Measurements from ENCODE around the gene ENPP1. TPM values are rescaled to one million over a fixed set of nuclear protein-coding genes. Genes with fewer than 3 reads are reported as not detected.

ENPP1 gene
- total RNA-seq, 2 experiments from 2014 or later = 0.34 TPM; not detected in 1

DNA sequence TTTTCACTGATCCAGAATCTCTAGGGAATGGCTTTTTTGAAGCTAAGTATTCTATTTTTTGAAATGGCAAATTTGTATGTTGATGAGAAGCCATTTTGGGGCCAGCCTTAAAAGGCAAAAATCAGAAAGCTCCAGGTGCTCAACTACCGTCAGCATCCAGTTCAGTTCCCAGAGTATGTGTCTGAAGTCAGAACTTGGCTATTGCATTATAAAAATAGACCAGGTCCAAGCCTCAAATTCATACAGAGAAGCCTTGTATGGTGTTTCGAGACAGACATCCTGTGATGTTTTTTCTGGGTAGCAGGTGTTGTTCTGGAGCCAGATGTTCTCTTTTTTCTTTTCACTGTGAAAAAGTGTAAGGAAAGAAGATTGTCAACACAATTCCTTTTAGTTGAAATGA is 75.2 kb downstream of the ENPP1 start:
- Histone ChIP-seq H2AFZ (ENCODE audit: low read length) (no peak overlapping the region), H3K36me3 (ENCODE audit: insufficient read depth, low read length) (no peaks in the 10 kb centered on the region), H3K4me2 (ENCODE audit: low read length) (no peak overlapping the region), H3K9me2 (ENCODE audit: insufficient read depth, low read length) (no peaks in the 10 kb centered on the region), H3K9me3 (ENCODE audit: low read length) (no peaks in the 10 kb centered on the region), H4K20me1 (ENCODE audit: insufficient read depth, low read length) (no peaks in the 10 kb centered on the region), H3K27ac (ENCODE audit: low read depth, low read length, poor library complexity, severe bottlenecking) (no peak overlapping the region), H3K79me2 (ENCODE audit: insufficient read depth, low read depth, low read length) (no peaks in the 10 kb centered on the region), H3K4me1 (ENCODE audit: insufficient read depth, low read length, poor library complexity, severe bottlenecking) (no peaks in the 10 kb centered on the region), H3K4me3 (ENCODE audit: low read depth, low read length, poor library complexity, severe bottlenecking) (no peak overlapping the region)
- ChIA-PET POLR2A (interaction anchor here (0.5 kb wide), 1 partner anchor 59 kb away, joined by 3 read pairs; no protein-coding TSS in a partner anchor), CTCF (ENCODE audit: unreplicated experiment) (no interaction called here)
- no TSS peak for BruUV-seq (replicated peaks)
- TF ChIP-seq EZH2phosphoT487 (IDR thresholded peaks at IDR 0.05; ENCODE audit: borderline replicate concordance, low read depth, low read length) = no peak
- TF ChIP-seq, protein P1, sequence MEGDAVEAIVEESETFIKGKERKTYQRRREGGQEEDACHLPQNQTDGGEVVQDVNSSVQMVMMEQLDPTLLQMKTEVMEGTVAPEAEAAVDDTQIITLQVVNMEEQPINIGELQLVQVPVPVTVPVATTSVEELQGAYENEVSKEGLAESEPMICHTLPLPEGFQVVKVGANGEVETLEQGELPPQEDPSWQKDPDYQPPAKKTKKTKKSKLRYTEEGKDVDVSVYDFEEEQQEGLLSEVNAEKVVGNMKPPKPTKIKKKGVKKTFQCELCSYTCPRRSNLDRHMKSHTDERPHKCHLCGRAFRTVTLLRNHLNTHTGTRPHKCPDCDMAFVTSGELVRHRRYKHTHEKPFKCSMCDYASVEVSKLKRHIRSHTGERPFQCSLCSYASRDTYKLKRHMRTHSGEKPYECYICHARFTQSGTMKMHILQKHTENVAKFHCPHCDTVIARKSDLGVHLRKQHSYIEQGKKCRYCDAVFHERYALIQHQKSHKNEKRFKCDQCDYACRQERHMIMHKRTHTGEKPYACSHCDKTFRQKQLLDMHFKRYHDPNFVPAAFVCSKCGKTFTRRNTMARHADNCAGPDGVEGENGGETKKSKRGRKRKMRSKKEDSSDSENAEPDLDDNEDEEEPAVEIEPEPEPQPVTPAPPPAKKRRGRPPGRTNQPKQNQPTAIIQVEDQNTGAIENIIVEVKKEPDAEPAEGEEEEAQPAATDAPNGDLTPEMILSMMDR (conservative IDR thresholded peaks at IDR 0.05; ENCODE audit: low read length) = no peak
- no peak for DNase-seq (ENCODE audit: low spot score)
- intact Hi-C loops (cut with micrococcal nuclease; ENCODE audit: unreplicated experiment) = no loop called here

DNA sequence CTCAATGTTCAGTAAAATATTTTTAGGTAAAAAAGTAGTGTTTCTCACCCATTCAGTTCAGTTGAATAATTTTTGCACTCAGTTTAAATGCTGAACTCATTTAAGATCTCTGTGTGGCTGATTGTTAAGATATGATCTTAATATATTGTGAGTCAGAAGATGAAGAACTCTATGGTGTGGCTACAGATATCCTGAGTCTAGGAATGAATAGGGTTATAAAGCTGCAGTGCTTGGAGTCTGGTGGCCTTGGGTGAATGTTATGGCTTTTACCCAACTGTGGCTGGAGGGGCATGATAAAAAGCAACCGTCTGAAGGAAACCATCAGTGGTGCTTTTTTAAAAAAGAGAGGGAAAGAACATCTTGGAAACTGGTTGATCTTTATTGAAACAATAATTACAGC is 77.4 kb downstream of the ENPP1 start:
- CTCF ChIA-PET (ENCODE audit: unreplicated experiment) = no interaction called here
- Histone ChIP-seq H3K36me3 (ENCODE audit: insufficient read depth, low read length) (no peaks in the 10 kb centered on the region), H2AFZ (ENCODE audit: low read length) (no peak overlapping the region), H3K9me3 (ENCODE audit: low read length) (no peaks in the 10 kb centered on the region), H3K4me2 (ENCODE audit: low read length) (no peak overlapping the region), H3K4me3 (ENCODE audit: low read depth, low read length, poor library complexity, severe bottlenecking) (no peak overlapping the region), H3K27ac (ENCODE audit: low read depth, low read length, poor library complexity, severe bottlenecking) (no peak overlapping the region), H3K9me2 (ENCODE audit: insufficient read depth, low read length) (no peaks in the 10 kb centered on the region), H3K4me1 (ENCODE audit: insufficient read depth, low read length, poor library complexity, severe bottlenecking) (no peaks in the 10 kb centered on the region), H3K79me2 (ENCODE audit: insufficient read depth, low read depth, low read length) (no peaks in the 10 kb centered on the region), H4K20me1 (ENCODE audit: insufficient read depth, low read length) (no peaks in the 10 kb centered on the region)
- intact Hi-C loops (cut with micrococcal nuclease; ENCODE audit: unreplicated experiment) = no loop called here
- POLR2A ChIA-PET = no interaction called here
- no TSS peak for BruUV-seq (replicated peaks)
- DNase-seq (ENCODE audit: low spot score) = no peak
- no peak for TF ChIP-seq EZH2phosphoT487 (IDR thresholded peaks at IDR 0.05; ENCODE audit: borderline replicate concordance, low read depth, low read length)
- TF ChIP-seq, protein P1 (conservative IDR thresholded peaks at IDR 0.05; ENCODE audit: low read length) = no peak

DNA sequence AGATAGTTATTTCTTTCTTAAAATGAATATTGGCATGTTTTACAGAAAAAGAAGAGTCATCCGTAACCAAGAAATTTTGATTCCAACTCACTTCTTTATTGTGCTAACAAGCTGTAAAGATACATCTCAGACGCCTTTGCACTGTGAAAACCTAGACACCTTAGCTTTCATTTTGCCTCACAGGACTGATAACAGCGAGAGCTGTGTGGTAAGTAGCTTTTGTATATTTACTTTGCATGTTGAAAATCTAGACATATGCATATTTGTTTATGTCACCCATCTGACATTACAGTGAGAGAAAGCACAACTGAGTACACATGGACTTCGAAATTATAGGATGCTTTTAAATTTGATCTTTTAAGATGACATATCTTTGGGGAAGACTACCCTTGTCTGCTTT is 78.7 kb downstream of the ENPP1 start:
- no TSS peak for BruUV-seq (replicated peaks)
- no peak overlapping the region for H3K27ac ChIP-seq (ENCODE audit: low read depth, low read length, poor library complexity, severe bottlenecking)
- H3K9me2 ChIP-seq (ENCODE audit: insufficient read depth, low read length) = no peaks in the 10 kb centered on the region
- POLR2A ChIA-PET = interaction anchor here (0.7 kb wide), 1 partner anchor 552 kb away, joined by 4 read pairs; no protein-coding TSS in a partner anchor
- no peaks in the 10 kb centered on the region for H3K4me1 ChIP-seq (ENCODE audit: insufficient read depth, low read length, poor library complexity, severe bottlenecking)
- no peak overlapping the region for H3K4me2 ChIP-seq (ENCODE audit: low read length)
- no peak overlapping the region for H3K4me3 ChIP-seq (ENCODE audit: low read depth, low read length, poor library complexity, severe bottlenecking)
- no peak for DNase-seq (ENCODE audit: low spot score)
- H3K36me3 ChIP-seq (ENCODE audit: insufficient read depth, low read length) = no peaks in the 10 kb centered on the region
- no peak overlapping the region for H2AFZ ChIP-seq (ENCODE audit: low read length)
- no peaks in the 10 kb centered on the region for H3K9me3 ChIP-seq (ENCODE audit: low read length)
- CTCF ChIA-PET (ENCODE audit: unreplicated experiment) = no interaction called here
- intact Hi-C loops (cut with micrococcal nuclease; ENCODE audit: unreplicated experiment) = no loop called here
- TF ChIP-seq, protein P1 (conservative IDR thresholded peaks at IDR 0.05; ENCODE audit: low read length) = no peak
- no peak for TF ChIP-seq EZH2phosphoT487 (IDR thresholded peaks at IDR 0.05; ENCODE audit: borderline replicate concordance, low read depth, low read length)
- no peaks in the 10 kb centered on the region for H3K79me2 ChIP-seq (ENCODE audit: insufficient read depth, low read depth, low read length)
- H4K20me1 ChIP-seq (ENCODE audit: insufficient read depth, low read length) = no peaks in the 10 kb centered on the region

Measured in OCI-LY7 (cell line).